Measurements from ENCODE around the gene PRSS53. TPM values are rescaled to one million over a fixed set of nuclear protein-coding genes. Genes with fewer than 3 reads are reported as not detected.

Gene PRSS53
- total RNA-seq, 1 experiment from 2014 or later: 2.8 TPM

- H3K4me3 Mint-ChIP-seq: no peak overlapping the region
- no peak overlapping the region for H2BK12ac ChIP-seq (ENCODE audit: insufficient read length, low read depth, low read length)
- peaks cover 2% of the 10 kb centered on the region for H3K79me1 ChIP-seq (ENCODE audit: insufficient read depth, low read depth, low read length, poor library complexity, severe bottlenecking)
- no peaks in the 10 kb centered on the region for H3K9me3 Mint-ChIP-seq
- no peaks in the 10 kb centered on the region for H3K27me3 ChIP-seq (ENCODE audit: insufficient read depth, low read length)
- H3K27ac ChIP-seq (ENCODE audit: insufficient read length, low read depth, low read length): no peak overlapping the region
- no peak overlapping the region for H2AK5ac ChIP-seq (ENCODE audit: insufficient read length, low read length)
- H3K14ac ChIP-seq (ENCODE audit: insufficient read depth, low read length): no peak overlapping the region
- no peak overlapping the region; a peak in 1 of 7 replicates for H3K27ac Mint-ChIP-seq
- H3K23ac ChIP-seq (ENCODE audit: insufficient read length, low read depth, low read length): no peak overlapping the region
- H3K4me1 ChIP-seq (ENCODE audit: insufficient read depth, low read length): no peaks in the 10 kb centered on the region
- H2BK5ac ChIP-seq (ENCODE audit: insufficient read length, low read length): no peak overlapping the region
- H3K18ac ChIP-seq (ENCODE audit: insufficient read length, low read depth, low read length): no peak overlapping the region
- no peak overlapping the region for H3K9ac ChIP-seq (ENCODE audit: extremely low read depth, insufficient read length, low read length)
- no peaks in the 10 kb centered on the region for H3K23me2 ChIP-seq (ENCODE audit: insufficient read length, low read depth, low read length, poor library complexity, severe bottlenecking)
- no peak overlapping the region for H2BK20ac ChIP-seq (ENCODE audit: low read depth, low read length, poor library complexity, severe bottlenecking)
- DNase-seq: no peak
- no peak overlapping the region for H2AFZ ChIP-seq (ENCODE audit: low read length)
- no peak overlapping the region for H4K91ac ChIP-seq (ENCODE audit: insufficient read length, low read depth, low read length)
- no peak overlapping the region for H2BK15ac ChIP-seq (ENCODE audit: low read depth, low read length)
- no peaks in the 10 kb centered on the region for H4K20me1 ChIP-seq (ENCODE audit: control insufficient read depth, insufficient read depth, insufficient read length)
- peaks cover 0 to 3% of the 10 kb centered on the region in 2 experiments; a peak in 1 of 4 replicates for H3K4me1 Mint-ChIP-seq
- no peak overlapping the region for H3K4ac ChIP-seq (ENCODE audit: low read depth, low read length)
- no peaks in the 10 kb centered on the region for H3K79me2 ChIP-seq (ENCODE audit: insufficient read depth, low read length)
- H3K4me2 ChIP-seq (ENCODE audit: insufficient read depth, insufficient read length, low read length): no peak overlapping the region
- no peaks in the 10 kb centered on the region for H3K9me3 ChIP-seq (ENCODE audit: control insufficient read depth, low read depth, low read length)
- H3K27me3 Mint-ChIP-seq (ENCODE audit: low read depth): no peaks in the 10 kb centered on the region
- no peak overlapping the region for H4K5ac ChIP-seq (ENCODE audit: insufficient read length, low read depth, low read length)
- H4K8ac ChIP-seq (replicated peaks; ENCODE audit: insufficient read length, low read depth, low read length): no peak overlapping the region
- TF ChIP-seq CTCF (conservative IDR thresholded peaks at IDR 0.05): no peak
- H3K36me3 Mint-ChIP-seq (ENCODE audit: insufficient read depth in 1 of 3, low read depth in 3 of 3): peaks cover 7 to 33% (median 29%) of the 10 kb centered on the region in 3 experiments; a peak in 6 of 7 replicates
- no CpG with 5 or more reads among the region's 6 CpGs for WGBS (ENCODE audit: extremely low coverage, insufficient read length, low lambda C conversion rate)
- no peak overlapping the region for H3T11ph ChIP-seq (ENCODE audit: low read length)
- H2BK120ac ChIP-seq (ENCODE audit: low read depth, low read length, poor library complexity, severe bottlenecking): no peak overlapping the region
- no peak overlapping the region for H3K56ac ChIP-seq (ENCODE audit: insufficient read length, low read depth, low read length)
Observed at GRCh38 chr16:31086629-31086906, 2.2 kb downstream of the PRSS53 start.

All from H9 (cell line).